Body of pancreas (tissue), 4 donors: Measurements from ENCODE around the gene KANTR.

Experiments
- CTCF ChIP-seq, 7 experiments: fragments of 450-650 bp in 4 of 7; fragments of 200-600 bp in 3 of 7; sonication (generic) in 3 of 7; IDR thresholded peaks; one replicate each; pipeline ENCODE4 v1.5.1; 2016 to 2019; ENCODE audit warnings: antibody characterized with exemption in 7 of 7
- POLR2A ChIP-seq, 3 donors: fragments of 450-650 bp; IDR thresholded peaks; one replicate each; pipeline ENCODE4 v1.6.1; 2016; ENCODE audit warnings: antibody characterized with exemption in 3 of 3, mild to moderate bottlenecking in 2 of 3

DNA sequence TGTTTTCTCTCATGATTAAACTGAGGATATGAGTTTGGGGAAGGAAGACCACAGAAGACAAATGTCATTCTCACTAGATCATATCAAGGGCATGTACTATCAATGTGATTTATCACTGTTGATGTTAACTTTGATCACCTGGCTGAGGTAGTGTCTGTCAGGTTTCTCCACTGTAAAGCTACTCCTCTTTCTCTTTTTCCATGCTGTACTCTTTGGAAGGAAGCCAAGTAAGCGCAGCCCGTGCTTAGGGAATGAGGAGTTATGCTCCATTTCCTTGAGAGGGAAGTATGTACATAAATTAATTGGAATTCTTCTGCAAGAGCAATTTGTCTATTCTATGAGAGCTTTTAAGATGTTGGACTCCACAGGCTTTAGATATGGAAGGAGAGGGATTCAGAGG, 4.0 kb upstream of the KANTR start:
- TF ChIP-seq CTCF (IDR thresholded peaks at IDR 0.05): no peak
- no peak for TF ChIP-seq POLR2A (IDR thresholded peaks at IDR 0.05)
